K562 (cell line): ENCODE results near the gene PRRT1. TPM values are rescaled to one million over a fixed set of nuclear protein-coding genes. Genes with fewer than 3 reads are reported as not detected.
A peak's percentile ranks its signal among the peaks of the same experiment; 100 is the strongest.

ENCODE experiments used
- ASH1L ChIP-seq: fragments of 450-650 bp; IDR thresholded peaks from 2 replicates; pipeline ENCODE4 v1.6.1; 2018; ENCODE audit warnings: borderline replicate concordance, mild to moderate bottlenecking, low read depth; ENCODE audit not compliant: partially characterized antibody
- BCLAF1 ChIP-seq, 2 experiments: fragments of 450-650 bp in 1 of 2; IDR thresholded peaks; 2 replicates each; pipeline ENCODE4 v1.6.1; 2011 to 2017; ENCODE audit warnings: low read depth in 2 of 2, antibody characterized with exemption in 1 of 2, borderline replicate concordance in 1 of 2, low read length in 1 of 2, mild to moderate bottlenecking in 1 of 2, mixed read lengths in 1 of 2; ENCODE audit not compliant: control insufficient read depth in 1 of 2
- DPF2 ChIP-seq: fragments of 450-650 bp; IDR thresholded peaks from 2 replicates; pipeline ENCODE4 v1.6.1; 2016
- E2F3 ChIP-seq: fragments of 250-450 bp; sonication (Bioruptor Pico); IDR thresholded peaks from 2 replicates; pipeline ENCODE4 v1.4.0; 2020; ENCODE audit warnings: mild to moderate bottlenecking
- EHMT2 ChIP-seq: fragments of 450-650 bp; IDR thresholded peaks from 2 replicates; pipeline ENCODE4 v1.6.1; 2018; ENCODE audit warnings: antibody characterized with exemption
- ELF4 ChIP-seq: fragments of 450-650 bp; formaldehyde crosslinking; IDR thresholded peaks from 2 replicates; pipeline ENCODE4 v1.4.0; 2022; ENCODE audit warnings: missing genetic modification characterization
- MAFG ChIP-seq: fragments of 450-650 bp; conservative IDR thresholded peaks from 2 replicates; pipeline ENCODE4 v1.6.1; 2016; ENCODE audit warnings: missing genetic modification characterization, missing compliant biosample characterization
- MEF2A ChIP-seq: IDR thresholded peaks from 2 replicates; pipeline ENCODE4 v1.6.1; 2011; ENCODE audit warnings: low read depth, mild to moderate bottlenecking, low read length, moderate library complexity; ENCODE audit not compliant: control insufficient read depth
- NEUROD1 ChIP-seq: fragments of 150-350 bp; IDR thresholded peaks from 2 replicates; pipeline ENCODE4 v1.6.1; 2014; ENCODE audit warnings: borderline replicate concordance, low read length, low read depth; ENCODE audit not compliant: partially characterized antibody
- NR2C1 ChIP-seq, 2 experiments: fragments of 450-650 bp; IDR thresholded peaks; 2 replicates each; pipeline ENCODE4 v1.6.1; 2017; ENCODE audit warnings: mild to moderate bottlenecking in 2 of 2, antibody characterized with exemption in 1 of 2, inconsistent platforms in 1 of 2, missing compliant biosample characterization in 1 of 2, missing genetic modification characterization in 1 of 2
- POLR3G ChIP-seq: IDR thresholded peaks from 2 replicates; pipeline ENCODE4 v1.6.1; 2011; ENCODE audit not compliant: insufficient read length, insufficient replicate concordance; ENCODE audit errors: extremely low read depth
- RAD21 ChIP-seq, 2 experiments: fragments of 250-450 bp in 1 of 2; fragments of 450-650 bp in 1 of 2; sonication (Bioruptor Pico) in 1 of 2; formaldehyde crosslinking in 1 of 2; IDR thresholded peaks in 1 of 2; conservative IDR thresholded peaks in 1 of 2; 2 replicates each; pipeline versions ENCODE4 v1.4.0 to v1.8.0; 2020 to 2022; ENCODE audit warnings: mild to moderate bottlenecking in 2 of 2, moderate library complexity in 1 of 2
- RB1 ChIP-seq: fragments of 450-650 bp; IDR thresholded peaks from 2 replicates; pipeline ENCODE4 v1.6.1; 2017; ENCODE audit warnings: low read depth, mild to moderate bottlenecking
- RHOXF2B ChIP-seq: fragments of 250-450 bp; sonication (Bioruptor Pico); conservative IDR thresholded peaks from 2 replicates; pipeline ENCODE4 v1.5.1; 2021
- SAFB2 ChIP-seq: fragments of 200-400 bp; formaldehyde crosslinking; IDR thresholded peaks from 2 replicates; pipeline ENCODE4 v1.6.1; 2018; ENCODE audit warnings: borderline replicate concordance, low read length, low read depth, moderate library complexity; ENCODE audit not compliant: severe bottlenecking
- ZNF197 ChIP-seq: fragments of 200-800 bp; sonication (Bioruptor generic); IDR thresholded peaks from 2 replicates; pipeline ENCODE4 v1.6.1; 2016; ENCODE audit warnings: low read depth, missing genetic modification characterization, missing compliant biosample characterization
- ZNF316 ChIP-seq: fragments of 450-650 bp; IDR thresholded peaks from 2 replicates; pipeline ENCODE4 v1.6.1; 2016
- ZNF644 ChIP-seq: fragments of 200-800 bp; sonication (Bioruptor generic); IDR thresholded peaks from 2 replicates; pipeline ENCODE4 v1.6.1; 2016; ENCODE audit warnings: low read depth, missing genetic modification characterization, missing compliant biosample characterization
- ZNF766 ChIP-seq: fragments of 200-800 bp; sonication (Bioruptor generic); conservative IDR thresholded peaks from 2 replicates; pipeline ENCODE4 v1.6.1; 2016; ENCODE audit warnings: missing genetic modification characterization, missing compliant biosample characterization
- polyA plus RNA-seq, 8 experiments: library from polyadenylated mRNA; depleted of rRNA in 4 of 8; stranded (reverse) in 5 of 8; unstranded in 3 of 8; fragments of >200 nt; fragmentation: Nextera tagmentation in 2 of 8; fragmentation: Illumina TruSeq in 1 of 8; extraction: Ambion mirVana in 2 of 8; extraction: Trizol in 1 of 8; gene quantifications; 2 replicates each; pipeline versions ENCODE4 v1.2.1 to v1.2.3, GENCODE V29; 2011 to 2014; ENCODE audit warnings: inconsistent platforms in 1 of 8, missing spikeins in 1 of 8
- total RNA-seq, 7 experiments: library from RNA; depleted of rRNA in 6 of 7; stranded (reverse); fragments of >200 nt in 6 of 7; fragmentation: Illumina TruSeq in 2 of 7; extraction: Trizol in 2 of 7; gene quantifications; 2 replicates each; pipeline versions ENCODE4 v1.2.1 to v1.2.3, GENCODE V29; 2011 to 2021; ENCODE audit warnings: low replicate concordance in 1 of 7

The PRRT1 gene
- total and polyA plus RNA-seq, 9 of the 15 experiments (the other 6 are each of a cell fraction or from before 2014, with no cell fraction given): 0.14 to 3.5 (median 0.41) TPM

- TF ChIP-seq RB1 (no peak; the same call in 1 of the 2 replicates), SAFB2 (no peak), ZNF197 (CRISPR knock-in tag) (no peak), ASH1L (peak; percentile 98), MEF2A (no peak), ZNF766 (peak; percentile 87; the same call in 1 of the 2 replicates), E2F3 (CRISPR knock-in tag) (no peak), MAFG (tag) (peak; percentile 99), NEUROD1 (peak; percentile 97), POLR3G (no peak), EHMT2 (peak; percentile 84; the same call in 1 of the 2 replicates), ZNF644 (tag) (no peak), RHOXF2B (no peak), NR2C1 (IDR thresholded peaks at IDR 0.05) (no peak; the same call in 1 of the 2 replicates), NR2C1 (tag; IDR thresholded peaks at IDR 0.05) (peak; percentile 33; the same call in 1 of the 2 replicates), ELF4 (no peak), DPF2 (0 out of 2 replicates have a peak, but pooled peaks have one; percentile 3), BCLAF1 (IDR thresholded peaks at IDR 0.05; ENCODE audit: borderline replicate concordance in 1 of 2, control insufficient read depth in 1 of 2, low read depth in 2 of 2, low read length in 1 of 2) (no peak), RAD21 (CRISPR knock-in tag; conservative IDR thresholded peaks at IDR 0.05 in 1 of 2, IDR thresholded peaks at IDR 0.05 in 1 of 2) (no peak), ZNF316 (peak; percentile 100)
Measured at GRCh38 chr6:32177788-32178546, 26.2 kb upstream of the PRRT1 start, which contains the start of gene RNF5 (continued).
